Measurements from ENCODE around the gene PFN3. TPM values are rescaled to one million over a fixed set of nuclear protein-coding genes. Genes with fewer than 3 reads are reported as not detected.

Gene PFN3
- total and polyA plus RNA-seq, 2 of the 4 experiments (the other 2 are of a cell fraction) = not detected

DNA sequence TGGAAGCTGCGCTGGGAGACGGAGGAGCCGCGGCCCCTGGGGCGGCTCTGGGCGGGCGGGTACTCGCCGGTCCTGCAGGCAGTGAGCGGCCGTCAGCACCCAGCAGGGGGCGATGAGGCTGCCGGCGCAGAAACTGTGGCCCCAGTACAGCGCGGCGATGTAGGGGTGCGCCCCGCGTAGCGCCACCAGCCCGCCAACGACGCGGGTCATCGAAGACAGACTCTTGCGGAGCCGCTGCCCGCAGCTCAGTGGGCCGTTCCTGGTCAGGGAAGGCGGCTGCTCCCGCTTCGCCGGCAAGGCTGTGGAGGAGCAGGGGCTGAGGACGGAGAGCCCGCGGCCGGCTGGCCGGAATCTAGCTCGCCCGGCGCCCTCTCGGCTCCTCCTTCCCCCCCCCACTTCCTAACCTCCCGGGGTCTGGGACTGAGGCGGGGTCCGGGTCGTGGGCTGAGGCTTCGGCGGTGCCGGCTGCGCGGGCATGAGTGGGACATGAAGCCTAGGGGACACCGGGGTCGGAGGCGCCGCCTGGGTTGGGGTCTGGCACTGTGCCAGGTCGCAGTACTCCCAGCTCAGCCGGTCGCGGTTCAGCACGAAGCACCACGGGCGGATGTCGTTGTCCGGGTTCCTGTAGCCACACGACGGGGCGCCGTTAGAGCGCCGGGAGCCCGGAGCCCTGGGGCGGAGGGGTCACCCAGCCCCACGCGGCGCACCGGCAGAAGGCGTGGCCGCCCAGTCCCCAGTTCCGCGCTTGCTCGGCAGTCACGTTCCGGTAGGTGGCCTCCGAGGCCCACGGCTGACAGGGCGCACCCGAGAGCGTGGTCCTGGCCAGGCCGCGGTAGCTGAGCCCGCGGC is 3.6 kb upstream of the PFN3 start (continued):
- no peak for TF ChIP-seq CEBPB (IDR thresholded peaks at IDR 0.05; ENCODE audit: low read depth, low read length)
- TF ChIP-seq NFE2L2 (IDR thresholded peaks at IDR 0.05; ENCODE audit: low read depth, low read length) = no peak
- TF ChIP-seq MAFK (IDR thresholded peaks at IDR 0.05; ENCODE audit: low read depth, low read length) = no peak
- TF ChIP-seq RFX5 (IDR thresholded peaks at IDR 0.05; ENCODE audit: low read depth, low read length) = no peak
- TF ChIP-seq, protein P1, sequence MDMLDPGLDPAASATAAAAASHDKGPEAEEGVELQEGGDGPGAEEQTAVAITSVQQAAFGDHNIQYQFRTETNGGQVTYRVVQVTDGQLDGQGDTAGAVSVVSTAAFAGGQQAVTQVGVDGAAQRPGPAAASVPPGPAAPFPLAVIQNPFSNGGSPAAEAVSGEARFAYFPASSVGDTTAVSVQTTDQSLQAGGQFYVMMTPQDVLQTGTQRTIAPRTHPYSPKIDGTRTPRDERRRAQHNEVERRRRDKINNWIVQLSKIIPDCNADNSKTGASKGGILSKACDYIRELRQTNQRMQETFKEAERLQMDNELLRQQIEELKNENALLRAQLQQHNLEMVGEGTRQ (IDR thresholded peaks at IDR 0.05; ENCODE audit: low read depth, low read length) = no peak

Data from IMR-90 (cell line).